Stomach (tissue), 4 donors: ENCODE measurements around the gene HECW1.

Experiments
- EP300 ChIP-seq: sonication (generic); formaldehyde crosslinking; IDR thresholded peaks from one replicate; pipeline ENCODE4 v1.6.1; 2017; ENCODE audit warnings: antibody characterized with exemption
- POLR2A ChIP-seq, 4 donors: fragments of 450-650 bp; IDR thresholded peaks; one replicate each; pipeline ENCODE4 v1.6.1; 2016; ENCODE audit warnings: antibody characterized with exemption in 4 of 4, control low read depth in 2 of 4, mild to moderate bottlenecking in 1 of 4, moderate library complexity in 1 of 4
- POLR2AphosphoS5 ChIP-seq, 3 donors: sonication (generic); formaldehyde crosslinking; IDR thresholded peaks; one replicate each; pipeline ENCODE4 v1.6.1; 2016; ENCODE audit warnings: antibody characterized with exemption in 3 of 3
- TF ChIP-seq, protein P1 (sequence below), 7 experiments: fragments of 450-650 bp in 4 of 7; fragments of 200-600 bp in 3 of 7; sonication (generic) in 3 of 7; IDR thresholded peaks; one replicate each; pipeline ENCODE4 v1.5.1; 2016 to 2019; ENCODE audit warnings: antibody characterized with exemption in 7 of 7, control low read depth in 2 of 7, mild to moderate bottlenecking in 1 of 7

DNA sequence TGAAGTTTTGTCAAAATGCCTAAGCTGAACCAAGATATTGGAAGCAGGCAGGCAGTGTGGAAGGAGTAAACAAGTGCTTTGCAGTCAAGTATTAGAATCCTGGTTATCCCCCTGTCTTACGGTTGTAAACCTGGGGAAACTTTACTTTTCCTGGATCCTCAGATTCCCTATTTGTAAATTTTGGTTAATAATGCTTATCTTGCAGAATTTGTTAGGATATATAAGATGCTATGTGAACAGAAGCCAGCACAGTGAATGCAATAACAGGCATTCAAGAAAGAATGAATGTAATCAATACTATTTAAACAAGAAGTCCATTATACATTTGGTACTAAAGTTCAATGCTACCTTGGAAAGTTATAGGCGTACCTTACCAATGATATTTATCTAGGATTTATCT, 378.7 kb downstream of the HECW1 start:
- TF ChIP-seq, protein P1, sequence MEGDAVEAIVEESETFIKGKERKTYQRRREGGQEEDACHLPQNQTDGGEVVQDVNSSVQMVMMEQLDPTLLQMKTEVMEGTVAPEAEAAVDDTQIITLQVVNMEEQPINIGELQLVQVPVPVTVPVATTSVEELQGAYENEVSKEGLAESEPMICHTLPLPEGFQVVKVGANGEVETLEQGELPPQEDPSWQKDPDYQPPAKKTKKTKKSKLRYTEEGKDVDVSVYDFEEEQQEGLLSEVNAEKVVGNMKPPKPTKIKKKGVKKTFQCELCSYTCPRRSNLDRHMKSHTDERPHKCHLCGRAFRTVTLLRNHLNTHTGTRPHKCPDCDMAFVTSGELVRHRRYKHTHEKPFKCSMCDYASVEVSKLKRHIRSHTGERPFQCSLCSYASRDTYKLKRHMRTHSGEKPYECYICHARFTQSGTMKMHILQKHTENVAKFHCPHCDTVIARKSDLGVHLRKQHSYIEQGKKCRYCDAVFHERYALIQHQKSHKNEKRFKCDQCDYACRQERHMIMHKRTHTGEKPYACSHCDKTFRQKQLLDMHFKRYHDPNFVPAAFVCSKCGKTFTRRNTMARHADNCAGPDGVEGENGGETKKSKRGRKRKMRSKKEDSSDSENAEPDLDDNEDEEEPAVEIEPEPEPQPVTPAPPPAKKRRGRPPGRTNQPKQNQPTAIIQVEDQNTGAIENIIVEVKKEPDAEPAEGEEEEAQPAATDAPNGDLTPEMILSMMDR (IDR thresholded peaks at IDR 0.05), result no peak
- no peak for TF ChIP-seq POLR2A (IDR thresholded peaks at IDR 0.05)
- TF ChIP-seq POLR2AphosphoS5 (IDR thresholded peaks at IDR 0.05), result no peak
- TF ChIP-seq EP300, result no peak
